ENCODE data around the gene G3BP2.

Gene G3BP2

GRCh38 chr4:75637176-75637575 is 36.0 kb downstream of the G3BP2 start:
- DNase-seq: no peak

GRCh38 chr4:75634951-75635350 is 38.3 kb downstream of the G3BP2 start:
- DNase-seq: no peak

GRCh38 chr4:75634281-75634680 is 38.9 kb downstream of the G3BP2 start:
- no peak for DNase-seq

GRCh38 chr4:75633846-75634245 is 39.4 kb downstream of the G3BP2 start:
- no peak for DNase-seq

- DNase-seq: no peak
These were observed 42.3 kb downstream of the G3BP2 start for GRCh38 chr4:75630937-75631329.

- DNase-seq: peak; percentile 77 to 87
These were observed 42.9 kb downstream of the G3BP2 start, which contains the start of gene CDKL2 for GRCh38 chr4:75630174-75630936. CDKL2 (minus strand) TSS chr4:75630528; CDS start chr4:75625988, 4,540 bp downstream.

GRCh38 chr4:75629239-75629638 is 44.0 kb downstream of the G3BP2 start:
- no peak for DNase-seq

GRCh38 chr4:75623026-75623425 is 50.2 kb downstream of the G3BP2 start:
- DNase-seq: no peak

- no peak for DNase-seq
These were observed 51.5 kb downstream of the G3BP2 start for GRCh38 chr4:75621715-75622114.

GRCh38 chr4:75612306-75612705 is 60.9 kb downstream of the G3BP2 start:
- no peak for DNase-seq

GRCh38 chr4:75605928-75606327 is 67.3 kb downstream of the G3BP2 start:
- DNase-seq: no peak

GRCh38 chr4:75599647-75600046 is 73.6 kb downstream of the G3BP2 start:
- DNase-seq: no peak

- no peak for DNase-seq
These were observed 74.8 kb downstream of the G3BP2 start for GRCh38 chr4:75598390-75598789.

- no peak for DNase-seq
These were observed 77.2 kb downstream of the G3BP2 start for GRCh38 chr4:75596061-75596460.

GRCh38 chr4:75593393-75593792 is 79.8 kb downstream of the G3BP2 start:
- no peak for DNase-seq
